GM12864 (cell line): ENCODE measurements around the gene FMOD.

ENCODE experiments used
- DNase-seq: peaks from one replicate; pipeline ENCODE4 v3.0.0-alpha.2; 2011; ENCODE audit warnings: low read depth
- H3K4me3 ChIP-seq: 2 replicates; pipeline ENCODE4 v1.5.1; 2011; ENCODE audit warnings: mild to moderate bottlenecking, low read depth, low read length, control low read depth
- TF ChIP-seq, protein P1 (sequence below): IDR thresholded peaks from 2 replicates; pipeline ENCODE4 v1.5.1; 2011; ENCODE audit warnings: low read depth, mild to moderate bottlenecking, moderate library complexity, low read length, control low read depth, inconsistent platforms; ENCODE audit errors: missing control alignments

Gene FMOD

DNA sequence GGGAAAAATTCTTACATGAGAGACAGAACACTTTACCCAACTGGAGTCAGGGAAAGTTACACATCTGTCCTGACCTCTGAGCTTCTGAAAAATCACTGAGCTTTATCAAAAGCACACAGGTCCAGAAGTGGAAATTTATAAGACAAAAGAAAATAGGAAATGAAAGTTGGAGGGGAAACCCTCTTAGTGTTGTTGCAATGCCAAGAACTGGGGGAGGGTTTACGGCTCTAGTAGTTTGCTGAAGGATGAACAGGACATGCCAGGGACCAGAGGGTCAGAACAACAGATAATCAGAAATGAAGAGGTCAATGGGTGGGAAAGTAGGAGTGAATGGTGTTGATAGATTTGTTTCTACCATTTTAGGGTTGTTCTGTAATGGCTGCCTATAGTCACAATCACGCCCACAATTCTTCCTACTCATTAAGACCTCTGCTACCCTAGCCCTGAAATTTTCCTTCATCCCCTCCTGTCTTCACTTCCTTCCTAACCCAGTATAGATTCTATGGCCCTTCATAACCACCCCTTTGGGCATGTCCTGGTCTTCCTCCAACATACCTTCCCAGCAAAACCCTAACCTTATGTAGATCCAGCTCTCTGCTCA lies 30.3 kb upstream of the FMOD start:
- no peak overlapping the region for H3K4me3 ChIP-seq
- TF ChIP-seq, protein P1, sequence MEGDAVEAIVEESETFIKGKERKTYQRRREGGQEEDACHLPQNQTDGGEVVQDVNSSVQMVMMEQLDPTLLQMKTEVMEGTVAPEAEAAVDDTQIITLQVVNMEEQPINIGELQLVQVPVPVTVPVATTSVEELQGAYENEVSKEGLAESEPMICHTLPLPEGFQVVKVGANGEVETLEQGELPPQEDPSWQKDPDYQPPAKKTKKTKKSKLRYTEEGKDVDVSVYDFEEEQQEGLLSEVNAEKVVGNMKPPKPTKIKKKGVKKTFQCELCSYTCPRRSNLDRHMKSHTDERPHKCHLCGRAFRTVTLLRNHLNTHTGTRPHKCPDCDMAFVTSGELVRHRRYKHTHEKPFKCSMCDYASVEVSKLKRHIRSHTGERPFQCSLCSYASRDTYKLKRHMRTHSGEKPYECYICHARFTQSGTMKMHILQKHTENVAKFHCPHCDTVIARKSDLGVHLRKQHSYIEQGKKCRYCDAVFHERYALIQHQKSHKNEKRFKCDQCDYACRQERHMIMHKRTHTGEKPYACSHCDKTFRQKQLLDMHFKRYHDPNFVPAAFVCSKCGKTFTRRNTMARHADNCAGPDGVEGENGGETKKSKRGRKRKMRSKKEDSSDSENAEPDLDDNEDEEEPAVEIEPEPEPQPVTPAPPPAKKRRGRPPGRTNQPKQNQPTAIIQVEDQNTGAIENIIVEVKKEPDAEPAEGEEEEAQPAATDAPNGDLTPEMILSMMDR: no peak
- DNase-seq: peak; percentile 13

DNA sequence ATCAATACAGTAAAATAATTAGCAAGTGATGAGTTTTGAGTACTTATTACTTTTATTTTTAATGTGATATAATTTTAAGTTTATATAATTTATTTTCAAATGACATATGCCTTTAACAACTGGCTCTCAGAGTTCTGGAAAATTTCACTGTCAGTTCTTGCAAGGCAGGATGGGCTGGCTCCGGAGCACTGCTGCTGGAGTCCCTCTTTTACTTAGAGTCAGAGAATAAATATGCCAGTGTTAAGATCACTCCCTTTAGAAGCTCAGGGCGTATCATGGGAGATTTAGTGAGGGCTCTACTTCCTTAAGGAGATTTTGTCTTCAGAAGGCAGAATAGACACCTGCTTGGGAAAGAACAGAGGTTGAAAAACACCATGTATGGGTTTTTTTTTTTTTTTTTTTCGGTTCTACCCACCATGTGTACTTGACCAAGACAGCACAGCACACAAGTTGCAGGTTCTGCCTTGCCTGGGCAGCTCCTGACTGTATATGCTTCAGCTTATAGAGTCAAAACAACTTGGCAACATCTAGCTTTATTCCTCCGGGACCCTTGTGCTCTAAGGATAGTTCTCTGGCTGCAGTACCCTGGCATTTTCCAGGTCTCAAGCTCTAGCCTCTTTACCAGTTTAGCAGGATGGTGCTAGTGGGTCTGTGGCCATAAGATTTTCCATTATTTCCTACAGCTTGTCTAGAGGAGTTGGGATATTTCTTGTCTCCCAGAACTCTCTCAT lies 29.7 kb upstream of the FMOD start:
- peak; percentile 13 for DNase-seq
- no peak overlapping the region for H3K4me3 ChIP-seq
- TF ChIP-seq, protein P1: no peak

DNA sequence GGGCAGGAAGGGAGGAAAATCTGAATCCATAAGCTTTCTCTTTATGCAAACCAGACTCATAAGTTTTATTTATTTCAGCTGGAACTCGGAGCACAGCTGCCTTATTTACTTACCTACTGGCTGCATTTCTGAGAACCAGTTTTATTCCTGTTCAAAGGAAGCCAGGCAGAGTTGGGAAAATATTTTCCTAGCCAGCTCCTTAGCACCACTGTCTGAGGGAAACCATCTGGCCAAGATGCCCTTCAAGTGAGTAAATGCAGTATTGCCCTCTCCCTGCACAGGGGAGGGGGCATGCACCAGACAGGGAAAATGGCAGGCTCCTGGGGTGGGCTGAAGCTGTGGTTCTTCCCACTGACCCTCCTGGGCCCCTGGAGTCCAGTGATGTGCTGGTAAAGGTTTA lies 28.9 kb upstream of the FMOD start:
- TF ChIP-seq, protein P1: no peak
- DNase-seq: no peak
- no peak overlapping the region for H3K4me3 ChIP-seq

DNA sequence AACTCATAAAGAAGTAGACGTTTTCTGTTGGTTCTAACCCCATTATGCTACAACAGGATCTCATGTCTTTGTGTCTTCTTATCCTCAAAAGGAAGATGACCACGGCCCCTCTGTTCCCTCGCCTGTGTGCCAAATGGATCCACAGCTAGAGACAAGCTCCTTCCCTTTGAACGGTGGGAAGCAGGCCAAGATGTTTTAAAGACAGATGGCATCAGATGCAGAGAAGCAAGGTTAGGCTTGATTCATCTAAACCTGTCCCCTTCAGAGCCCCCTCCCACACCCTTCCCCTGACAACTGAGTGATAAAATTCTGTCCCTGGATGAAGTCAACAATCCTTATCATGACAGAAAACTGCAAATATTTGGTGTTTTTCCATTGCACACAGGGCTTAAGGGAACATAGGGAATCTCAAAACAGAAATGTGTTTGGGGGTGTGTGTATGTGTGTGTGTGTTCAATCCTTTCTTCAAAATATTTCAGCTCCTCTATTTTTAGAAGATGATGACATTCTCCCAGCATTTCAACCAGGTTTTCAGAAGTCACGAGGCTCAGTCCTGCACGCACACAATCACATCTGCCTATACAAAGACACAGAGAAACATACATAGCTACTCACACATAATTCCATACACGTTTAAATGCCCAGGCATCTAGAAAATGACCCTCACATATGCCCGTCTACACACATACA lies 27.8 kb upstream of the FMOD start:
- TF ChIP-seq, protein P1: no peak
- DNase-seq: no peak

DNA sequence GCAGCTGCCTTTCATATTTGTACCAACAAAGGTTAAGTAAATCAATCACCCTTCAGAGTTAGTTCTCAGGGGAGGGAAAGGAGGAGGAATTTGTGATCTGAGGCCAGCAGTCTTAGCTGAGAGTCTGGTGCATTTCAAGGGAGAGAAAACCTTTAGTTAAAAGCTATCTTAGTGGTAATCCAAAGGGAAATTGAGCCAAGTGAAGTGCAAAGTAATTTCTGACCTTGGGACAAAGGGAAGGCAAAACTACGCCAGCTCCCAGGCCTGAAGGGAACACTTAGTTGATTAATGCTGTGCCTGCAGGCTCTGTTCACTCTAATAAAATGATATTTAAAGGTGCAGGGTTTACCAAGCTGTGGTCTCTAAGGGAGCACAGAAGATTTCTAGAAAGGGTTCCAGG lies 23.1 kb upstream of the FMOD start:
- no peak for DNase-seq
- no peak overlapping the region for H3K4me3 ChIP-seq
- TF ChIP-seq, protein P1: no peak

More for the DNA sequence above, 27.8 kb upstream of the FMOD start:
- no peak overlapping the region for H3K4me3 ChIP-seq

DNA sequence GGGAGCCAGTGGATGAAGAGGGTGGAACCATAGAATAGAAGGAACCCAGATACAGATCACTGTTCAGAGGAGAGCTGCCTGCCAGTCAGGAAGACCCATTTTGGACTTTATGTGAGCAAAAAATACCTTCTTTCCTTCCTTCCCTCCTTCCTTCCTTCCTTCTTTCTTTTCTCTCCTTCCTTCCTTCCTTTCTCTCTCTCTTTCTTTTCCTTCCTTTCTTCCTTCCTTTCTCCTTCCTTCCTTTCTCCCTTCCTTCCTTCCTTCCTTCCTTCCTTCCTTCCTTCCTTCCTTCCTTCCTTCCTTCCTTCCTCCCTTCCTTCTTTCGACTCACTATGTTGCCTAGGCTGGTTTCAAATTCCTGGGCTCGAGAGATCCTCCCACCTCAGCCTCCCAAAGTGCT lies 22.1 kb upstream of the FMOD start:
- H3K4me3 ChIP-seq: no peak overlapping the region
- DNase-seq: no peak
- TF ChIP-seq, protein P1: no peak

DNA sequence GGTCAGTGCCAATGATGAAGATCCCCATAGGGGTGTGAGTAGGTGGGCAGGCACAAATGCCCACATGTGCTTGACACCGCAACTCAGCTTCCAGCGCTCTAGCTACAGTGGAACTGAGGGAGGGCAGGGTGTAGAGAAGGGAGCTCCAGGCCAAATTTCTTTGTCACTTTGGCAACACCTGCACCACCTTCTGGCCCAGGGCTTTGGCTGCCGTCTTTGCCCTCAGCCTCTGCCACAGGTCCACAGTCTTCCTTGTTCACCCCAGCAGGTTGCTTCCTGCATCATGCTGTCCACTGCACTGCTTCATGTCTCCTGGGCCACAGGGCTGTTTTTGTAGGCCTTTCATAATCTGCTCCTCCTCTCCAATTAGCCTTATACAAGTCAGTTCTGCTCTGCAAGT lies 20.4 kb upstream of the FMOD start:
- no peak overlapping the region for H3K4me3 ChIP-seq
- no peak for DNase-seq
- TF ChIP-seq, protein P1: no peak
